22Rv1 (cell line): ENCODE results near the gene LANCL1.

Experiments used
- H3K27ac ChIP-seq: fragments of 450-650 bp; 2 replicates; pipeline ENCODE4 v1.5.1; 2017
- CTCF ChIP-seq: fragments of 450-650 bp; IDR thresholded peaks from 2 replicates; pipeline ENCODE4 v1.5.1; 2017; ENCODE audit warnings: mild to moderate bottlenecking
- ZFX ChIP-seq: fragments of 450-650 bp; IDR thresholded peaks from 2 replicates; pipeline ENCODE4 v1.6.1; 2017; ENCODE audit warnings: antibody characterized with exemption, borderline replicate concordance

The LANCL1 gene

GRCh38 chr2:210476194-210477128 is at the start of gene LANCL1:
Gene LANCL1 (minus strand): TSS chr2:210476759. CDS start chr2:210476396, 363 bp downstream.
- H3K27ac ChIP-seq, result peak within 1 kb of the TSS; percentile 38
- TF ChIP-seq ZFX (no peak), CTCF (peak; percentile 20; the same call in 1 of the 2 replicates)

GRCh38 chr2:210524533-210524932 is 48.0 kb upstream of the LANCL1 start:
- H3K27ac ChIP-seq, result no peak overlapping the region
- TF ChIP-seq CTCF (no peak), ZFX (no peak)

- TF ChIP-seq ZFX (no peak), CTCF (no peak)
Measured at GRCh38 chr2:210523650-210524289, 47.2 kb upstream of the LANCL1 start.

GRCh38 chr2:210522399-210522798 is 45.8 kb upstream of the LANCL1 start:
- TF ChIP-seq ZFX (no peak), CTCF (no peak)
- H3K27ac ChIP-seq, result no peak overlapping the region

More at GRCh38 chr2:210523650-210524289, 47.2 kb upstream of the LANCL1 start:
- H3K27ac ChIP-seq, result no peak overlapping the region

GRCh38 chr2:210519594-210519993 is 43.0 kb upstream of the LANCL1 start:
- no peak overlapping the region for H3K27ac ChIP-seq
- TF ChIP-seq ZFX, result no peak
- no peak for TF ChIP-seq CTCF

DNA sequence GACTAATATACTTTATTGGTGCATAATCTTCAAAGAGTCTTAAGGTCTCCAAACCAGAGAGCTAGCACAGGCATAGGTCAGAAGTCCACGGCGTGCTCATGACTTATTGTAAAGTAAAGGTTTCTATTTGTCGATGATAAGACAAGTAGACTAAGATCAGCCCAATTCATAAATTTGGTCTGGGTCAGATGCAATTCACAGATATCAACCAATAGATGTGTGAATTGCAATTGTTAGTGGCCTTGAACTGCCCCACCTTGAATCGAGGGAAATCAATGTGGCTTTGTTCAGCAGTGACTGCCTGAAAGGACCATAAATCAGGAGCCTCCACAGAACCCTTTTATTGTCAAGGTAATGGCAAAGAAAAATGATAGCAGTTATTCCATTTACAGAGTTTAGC is 40.7 kb upstream of the LANCL1 start:
- no peak overlapping the region for H3K27ac ChIP-seq
- TF ChIP-seq ZFX (no peak), CTCF (no peak)

DNA sequence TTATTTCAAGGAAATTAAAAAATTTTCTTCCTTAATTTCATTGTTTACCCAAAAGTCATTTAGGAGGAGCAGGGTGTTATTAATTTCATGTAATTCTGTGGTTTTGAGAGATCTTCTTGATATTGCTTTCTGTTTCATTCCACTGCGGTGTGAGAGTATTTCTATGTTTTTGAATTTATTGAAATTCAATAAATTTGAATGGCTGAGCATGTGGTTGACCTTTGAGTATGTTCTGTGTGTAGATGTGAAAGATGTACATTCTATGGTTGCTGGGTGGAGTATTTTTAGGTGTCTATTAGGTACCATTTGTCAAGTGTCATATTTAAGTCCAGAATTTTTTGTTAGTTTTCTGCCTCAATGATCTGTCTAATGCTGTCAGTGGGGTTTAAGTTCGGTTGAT is 39.4 kb upstream of the LANCL1 start:
- H3K27ac ChIP-seq, result no peak overlapping the region
- TF ChIP-seq CTCF (no peak), ZFX (no peak)
